Suprapubic skin (tissue), 4 donors: ENCODE data around the gene RAB5IF. TPM values are rescaled to one million over a fixed set of nuclear protein-coding genes. Genes with fewer than 3 reads are reported as not detected.
"Not testable (repeated sequence)": the region's sequence is repeated elsewhere in the genome, so short reads cannot be mapped to it uniquely, and the experiment has no call there.

Experiments used
- DNase-seq, 2 donors: peaks; one replicate each; pipeline ENCODE4 v3.0.0-alpha.2; 2019; ENCODE audit warnings: low spot score in 2 of 2
- H3K27ac ChIP-seq: fragments of 200-600 bp; sonication (generic); one replicate; pipeline ENCODE4 v1.5.1; 2019
- H3K27me3 ChIP-seq: fragments of 200-600 bp; sonication (generic); one replicate; pipeline ENCODE4 v1.5.1; 2019
- H3K36me3 ChIP-seq: fragments of 200-600 bp; sonication (generic); one replicate; pipeline ENCODE4 v1.5.1; 2019
- H3K4me1 ChIP-seq: fragments of 200-600 bp; sonication (generic); one replicate; pipeline ENCODE4 v1.5.1; 2019
- H3K4me3 ChIP-seq: fragments of 200-600 bp; sonication (generic); one replicate; pipeline ENCODE4 v1.5.1; 2019; ENCODE audit warnings: mild to moderate bottlenecking
- H3K9me3 ChIP-seq: fragments of 200-600 bp; sonication (generic); one replicate; pipeline ENCODE4 v1.5.1; 2019
- CTCF ChIP-seq, 2 donors: fragments of 200-600 bp in 1 of 2; fragments of 450-650 bp in 1 of 2; sonication (generic) in 1 of 2; IDR thresholded peaks; one replicate each; pipeline ENCODE4 v1.5.1; 2016 to 2019; ENCODE audit warnings: antibody characterized with exemption in 2 of 2, mild to moderate bottlenecking in 1 of 2, moderate library complexity in 1 of 2
- EP300 ChIP-seq: sonication (generic); formaldehyde crosslinking; IDR thresholded peaks from one replicate; pipeline ENCODE4 v1.6.1; 2017; ENCODE audit warnings: antibody characterized with exemption
- POLR2A ChIP-seq, 2 donors: fragments of 450-650 bp; IDR thresholded peaks; one replicate each; pipeline ENCODE4 v1.6.1; 2017; ENCODE audit warnings: antibody characterized with exemption in 2 of 2, mild to moderate bottlenecking in 2 of 2, moderate library complexity in 2 of 2
- POLR2AphosphoS5 ChIP-seq, 3 donors: sonication (generic); formaldehyde crosslinking; IDR thresholded peaks; one replicate each; pipeline ENCODE4 v1.6.1; 2017; ENCODE audit warnings: antibody characterized with exemption in 3 of 3
- WGBS: methylation state at CpG from one replicate; pipeline ENCODE4 v1.1.5; 2018; 5-methylcytosine and 5-hydroxymethylcytosine counted together
- total RNA-seq, 4 donors: library from RNA; depleted of rRNA; stranded (reverse); fragments of >200 nt; gene quantifications; one replicate each; pipeline ENCODE4 v1.1.0, GENCODE V29; 2016

Gene RAB5IF, protein sequence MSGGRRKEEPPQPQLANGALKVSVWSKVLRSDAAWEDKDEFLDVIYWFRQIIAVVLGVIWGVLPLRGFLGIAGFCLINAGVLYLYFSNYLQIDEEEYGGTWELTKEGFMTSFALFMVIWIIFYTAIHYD
- total RNA-seq, result 100 to 1,000 TPM in 2 of 4 donors, 10 to 100 TPM in 2; 42.2 to 127 (median 89.4) TPM

GRCh38 chr20:36605399-36606157, at the start of gene RAB5IF:
Gene RAB5IF (plus strand): TSS chr20:36605779. CDS start chr20:36605952, 173 bp downstream.
- Histone ChIP-seq H3K4me1 (peaks cover 24% of the 10 kb centered on the region), H3K9me3 (no peaks in the 10 kb centered on the region), H3K4me3 (peak within 1 kb of the TSS; percentile 90), H3K36me3 (peaks cover 25% of the 10 kb centered on the region), H3K27me3 (no peaks in the 10 kb centered on the region), H3K27ac (peak within 1 kb of the TSS; percentile 91)
- peak; percentile 84 to 88 for TF ChIP-seq CTCF (IDR thresholded peaks at IDR 0.05)
- no peak for TF ChIP-seq EP300
- TF ChIP-seq POLR2AphosphoS5 (IDR thresholded peaks at IDR 0.05), result peak; percentile 7 to 99 (median 96)
- peak in 1 of 2 donors; percentile 55 for TF ChIP-seq POLR2A (IDR thresholded peaks at IDR 0.05)
- peak; percentile 99 for DNase-seq
- 2% methylated on average over 26 of the region's 90 CpGs for WGBS

- Histone ChIP-seq H3K9me3 (no peaks in the 10 kb centered on the region), H3K4me1 (no peaks in the 10 kb centered on the region), H3K27ac (no peak overlapping the region), H3K36me3 (no peaks in the 10 kb centered on the region), H3K4me3 (no peak overlapping the region), H3K27me3 (no peaks in the 10 kb centered on the region)
- DNase-seq, result no peak
- TF ChIP-seq POLR2A (IDR thresholded peaks at IDR 0.05) (no peak), CTCF (IDR thresholded peaks at IDR 0.05) (no peak), POLR2AphosphoS5 (IDR thresholded peaks at IDR 0.05) (no peak), EP300 (no peak)
- WGBS, result 77% methylated on average over 2 of the region's 2 CpGs
Measured at GRCh38 chr20:36562724-36563123, 42.9 kb upstream of the RAB5IF start.

DNA sequence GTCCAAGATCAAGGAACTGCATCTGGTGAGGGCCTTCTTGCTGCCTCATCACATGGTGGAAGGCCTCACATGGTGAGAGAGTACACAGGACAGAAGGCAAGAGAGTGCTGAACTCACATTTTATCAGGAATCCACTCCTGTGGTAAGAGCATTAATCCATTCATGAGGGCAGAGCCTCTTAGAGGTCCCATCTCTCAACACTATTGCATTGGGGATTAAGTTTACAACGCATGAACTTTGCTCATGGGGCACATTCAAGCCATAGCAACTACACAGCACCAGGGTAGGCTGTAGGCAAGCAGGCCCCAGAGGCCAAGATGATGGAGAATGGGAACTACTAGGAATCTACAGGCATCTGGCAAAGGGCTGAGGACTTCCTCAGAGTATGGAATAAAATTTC, 42.2 kb upstream of the RAB5IF start:
- Histone ChIP-seq H3K4me1 (no peaks in the 10 kb centered on the region), H3K4me3 (no peak overlapping the region), H3K27ac (no peak overlapping the region), H3K9me3 (no peaks in the 10 kb centered on the region), H3K36me3 (no peaks in the 10 kb centered on the region), H3K27me3 (no peaks in the 10 kb centered on the region)
- TF ChIP-seq POLR2A (IDR thresholded peaks at IDR 0.05) (no peak), POLR2AphosphoS5 (IDR thresholded peaks at IDR 0.05) (no peak), EP300 (no peak), CTCF (IDR thresholded peaks at IDR 0.05) (no peak)
- no peak for DNase-seq
- 100% methylated on average over 1 of the region's 1 CpG for WGBS

- 96% methylated on average over 13 of the region's 13 CpGs for WGBS
- H3K27me3 ChIP-seq, H3K4me1 ChIP-seq, DNase-seq, H3K4me3 ChIP-seq, H3K27ac ChIP-seq, H3K36me3 ChIP-seq, H3K9me3 ChIP-seq: not testable (repeated sequence)
Measured at GRCh38 chr20:36564078-36564725, 41.4 kb upstream of the RAB5IF start.

GRCh38 chr20:36564726-36565121, 40.9 kb upstream of the RAB5IF start:
- H3K27me3 ChIP-seq, H3K4me3 ChIP-seq, DNase-seq, H3K36me3 ChIP-seq, H3K4me1 ChIP-seq, H3K9me3 ChIP-seq, H3K27ac ChIP-seq: not testable (repeated sequence)
- 91% methylated on average over 6 of the region's 6 CpGs for whole genome bisulfite sequencing

DNA sequence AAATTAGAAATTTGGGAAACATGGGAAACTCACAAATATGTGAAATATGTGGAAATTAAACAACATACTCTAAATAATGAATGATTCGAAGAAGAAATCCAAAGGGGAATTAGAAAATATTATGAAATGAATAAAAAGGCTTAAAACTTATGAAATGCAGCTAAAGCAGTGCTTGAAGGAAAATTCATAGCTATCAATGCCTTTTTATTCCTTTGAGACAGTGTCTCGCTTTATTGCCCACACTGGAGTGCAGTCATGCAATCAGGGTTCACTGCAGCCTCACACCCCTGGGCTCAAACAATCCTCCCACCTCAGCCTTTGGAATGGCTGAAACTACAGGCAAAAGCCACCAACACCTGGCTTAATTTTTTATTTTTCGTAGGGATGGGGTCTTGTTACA, 40.1 kb upstream of the RAB5IF start:
- Histone ChIP-seq H3K4me1 (peaks cover 3% of the 10 kb centered on the region), H3K4me3 (no peak overlapping the region), H3K9me3 (no peaks in the 10 kb centered on the region), H3K36me3 (no peaks in the 10 kb centered on the region), H3K27me3 (no peaks in the 10 kb centered on the region), H3K27ac (no peak overlapping the region)
- no peak for DNase-seq
- 96% methylated on average over 3 of the region's 3 CpGs for WGBS
- TF ChIP-seq POLR2A (IDR thresholded peaks at IDR 0.05), result no peak
- no peak for TF ChIP-seq CTCF (IDR thresholded peaks at IDR 0.05)
- no peak for TF ChIP-seq POLR2AphosphoS5 (IDR thresholded peaks at IDR 0.05)
- no peak for TF ChIP-seq EP300
